Liver (tissue), 9 donors: Measurements from ENCODE around the gene SLC11A2. TPM values are rescaled to one million over a fixed set of nuclear protein-coding genes. Genes with fewer than 3 reads are reported as not detected.

Experiments used
- DNase-seq: peaks from one replicate; pipeline ENCODE4 v3.0.0-alpha.2; 2017; ENCODE audit warnings: low spot score
- H3K27ac ChIP-seq, 2 donors: one replicate each; pipeline ENCODE4 v1.7.0; 2013; ENCODE audit warnings: inconsistent platforms in 2 of 2, low read length in 2 of 2, control low read depth in 1 of 2, low read depth in 1 of 2, mild to moderate bottlenecking in 1 of 2
- H3K27me3 ChIP-seq, 4 donors: one replicate each; pipeline versions ENCODE4 v1.6.1 to v1.7.0; 2013; ENCODE audit warnings: low read length in 3 of 4, inconsistent platforms in 1 of 4, mild to moderate bottlenecking in 1 of 4, moderate library complexity in 1 of 4; ENCODE audit not compliant: control insufficient read depth in 4 of 4, insufficient read depth in 4 of 4
- H3K36me3 ChIP-seq, 4 donors: one replicate each; pipeline versions ENCODE4 v1.6.1 to v1.7.0; 2013; ENCODE audit warnings: low read length in 3 of 4, mild to moderate bottlenecking in 3 of 4, low read depth in 1 of 4, moderate library complexity in 1 of 4; ENCODE audit not compliant: control insufficient read depth in 4 of 4, insufficient read depth in 3 of 4
- H3K4me1 ChIP-seq, 4 donors: one replicate each; pipeline versions ENCODE4 v1.6.1 to v1.7.0; 2013; ENCODE audit warnings: low read length in 3 of 4, mild to moderate bottlenecking in 3 of 4, moderate library complexity in 1 of 4; ENCODE audit not compliant: control insufficient read depth in 4 of 4, insufficient read depth in 4 of 4
- H3K4me3 ChIP-seq, 3 donors: one replicate each; pipeline versions ENCODE4 v1.6.1 to v1.7.0; 2013; ENCODE audit warnings: low read length in 3 of 3, control low read depth in 1 of 3, low read depth in 1 of 3, mild to moderate bottlenecking in 1 of 3
- H3K9ac ChIP-seq, 2 donors: one replicate each; pipeline ENCODE4 v1.7.0; 2013; ENCODE audit warnings: low read length in 2 of 2, mild to moderate bottlenecking in 2 of 2, moderate library complexity in 2 of 2, control low read depth in 1 of 2, low read depth in 1 of 2
- H3K9me3 ChIP-seq, 4 donors: one replicate each; pipeline versions ENCODE4 v1.6.1 to v1.7.0; 2013; ENCODE audit warnings: low read length in 3 of 4; ENCODE audit not compliant: control insufficient read depth in 4 of 4
- CTCF ChIP-seq: fragments of 150-350 bp; IDR thresholded peaks from 2 replicates; pipeline ENCODE4 v1.5.1; 2017; ENCODE audit warnings: improper control_type of control experiment, low read depth, low read length; ENCODE audit not compliant: missing input control
- EGR1 ChIP-seq, 2 donors: IDR thresholded peaks; 2 replicates each; pipeline ENCODE4 v1.6.1; 2016 to 2018; ENCODE audit warnings: antibody characterized with exemption in 2 of 2, low read depth in 2 of 2
- FOXA1 ChIP-seq: IDR thresholded peaks from 2 replicates; pipeline ENCODE4 v1.6.1; 2016; ENCODE audit warnings: antibody characterized with exemption
- FOXA2 ChIP-seq: IDR thresholded peaks from 2 replicates; pipeline ENCODE4 v1.6.1; 2016; ENCODE audit warnings: antibody characterized with exemption
- GABPA ChIP-seq, 2 donors: IDR thresholded peaks in 1 of 2; conservative IDR thresholded peaks in 1 of 2; 2 replicates each; pipeline ENCODE4 v1.6.1; 2016; ENCODE audit warnings: antibody characterized with exemption in 2 of 2, mild to moderate bottlenecking in 1 of 2, moderate library complexity in 1 of 2
- HNF4A ChIP-seq, 2 donors: conservative IDR thresholded peaks; 2 replicates each; pipeline ENCODE4 v1.6.1; 2016; ENCODE audit warnings: antibody characterized with exemption in 2 of 2, mild to moderate bottlenecking in 2 of 2
- HNF4G ChIP-seq: IDR thresholded peaks from 2 replicates; pipeline ENCODE4 v1.6.1; 2016; ENCODE audit warnings: antibody characterized with exemption
- JUND ChIP-seq, 2 donors: IDR thresholded peaks; 2 replicates each; pipeline ENCODE4 v1.6.1; 2016; ENCODE audit warnings: antibody characterized with exemption in 2 of 2
- NR2F2 ChIP-seq: IDR thresholded peaks from 2 replicates; pipeline ENCODE4 v1.6.1; 2016; ENCODE audit warnings: antibody characterized with exemption
- RAD21 ChIP-seq, 2 donors: IDR thresholded peaks; 2 replicates each; pipeline ENCODE4 v1.6.1; 2016; ENCODE audit warnings: antibody characterized with exemption in 2 of 2, mild to moderate bottlenecking in 2 of 2
- RXRA ChIP-seq, 2 donors: IDR thresholded peaks; 2 replicates each; pipeline ENCODE4 v1.6.1; 2017 to 2018; ENCODE audit warnings: antibody characterized with exemption in 2 of 2, mild to moderate bottlenecking in 1 of 2
- SP1 ChIP-seq: IDR thresholded peaks from 2 replicates; pipeline ENCODE4 v1.6.1; 2018; ENCODE audit warnings: antibody characterized with exemption, mild to moderate bottlenecking
- TAF1 ChIP-seq: conservative IDR thresholded peaks from 2 replicates; pipeline ENCODE4 v1.6.1; 2016; ENCODE audit warnings: antibody characterized with exemption, mild to moderate bottlenecking
- YY1 ChIP-seq: IDR thresholded peaks from 2 replicates; pipeline ENCODE4 v1.6.1; 2016; ENCODE audit warnings: antibody characterized with exemption, mild to moderate bottlenecking
- WGBS: extraction: QIAGEN DNeasy Blood & Tissue Kit; methylation state at CpG from one replicate; pipeline ENCODE4 v1.1.7; 2013; 5-methylcytosine and 5-hydroxymethylcytosine counted together
- polyA plus RNA-seq, 2 donors: library from polyadenylated mRNA; stranded (reverse) in 1 of 2; unstranded in 1 of 2; fragments of 200-250 nt in 1 of 2; fragments of >200 nt in 1 of 2; fragmentation: Nextera tagmentation in 1 of 2; extraction: Ambion mirVana in 1 of 2; gene quantifications; one replicate each; pipeline versions ENCODE4 v1.2.1 to v1.2.3, GENCODE V29; 2013 to 2015
- total RNA-seq, 2 donors: library from RNA; depleted of rRNA; stranded (reverse); fragments of >200 nt; gene quantifications; one replicate each; pipeline ENCODE4 v1.2.3, GENCODE V29; 2014
- TF ChIP-seq, protein P1 (sequence below): IDR thresholded peaks from 2 replicates; pipeline ENCODE4 v1.6.1; 2016; ENCODE audit warnings: antibody characterized with exemption, mild to moderate bottlenecking
- TF ChIP-seq, protein P2 (sequence below): IDR thresholded peaks from 2 replicates; pipeline ENCODE4 v1.6.1; 2016; ENCODE audit warnings: antibody characterized with exemption
- TF ChIP-seq, protein P3 (sequence below): IDR thresholded peaks from 2 replicates; pipeline ENCODE4 v1.6.1; 2016; ENCODE audit warnings: antibody characterized with exemption
- TF ChIP-seq, protein P4 (sequence below): IDR thresholded peaks from 2 replicates; pipeline ENCODE4 v1.6.1; 2016; ENCODE audit warnings: antibody characterized with exemption
- donor health status: healthy.
- donor health status: healthy.
- donor health status: healthy.
- donor health status: healthy.
- donor health status: healthy.

SLC11A2 gene
- total RNA-seq (100 to 1,000 TPM in 1 of 2 donors, 10 to 100 TPM in 1; 80.1 to 108 TPM), polyA plus RNA-seq (10 to 100 TPM; 15.2 to 24.2 TPM)

DNA sequence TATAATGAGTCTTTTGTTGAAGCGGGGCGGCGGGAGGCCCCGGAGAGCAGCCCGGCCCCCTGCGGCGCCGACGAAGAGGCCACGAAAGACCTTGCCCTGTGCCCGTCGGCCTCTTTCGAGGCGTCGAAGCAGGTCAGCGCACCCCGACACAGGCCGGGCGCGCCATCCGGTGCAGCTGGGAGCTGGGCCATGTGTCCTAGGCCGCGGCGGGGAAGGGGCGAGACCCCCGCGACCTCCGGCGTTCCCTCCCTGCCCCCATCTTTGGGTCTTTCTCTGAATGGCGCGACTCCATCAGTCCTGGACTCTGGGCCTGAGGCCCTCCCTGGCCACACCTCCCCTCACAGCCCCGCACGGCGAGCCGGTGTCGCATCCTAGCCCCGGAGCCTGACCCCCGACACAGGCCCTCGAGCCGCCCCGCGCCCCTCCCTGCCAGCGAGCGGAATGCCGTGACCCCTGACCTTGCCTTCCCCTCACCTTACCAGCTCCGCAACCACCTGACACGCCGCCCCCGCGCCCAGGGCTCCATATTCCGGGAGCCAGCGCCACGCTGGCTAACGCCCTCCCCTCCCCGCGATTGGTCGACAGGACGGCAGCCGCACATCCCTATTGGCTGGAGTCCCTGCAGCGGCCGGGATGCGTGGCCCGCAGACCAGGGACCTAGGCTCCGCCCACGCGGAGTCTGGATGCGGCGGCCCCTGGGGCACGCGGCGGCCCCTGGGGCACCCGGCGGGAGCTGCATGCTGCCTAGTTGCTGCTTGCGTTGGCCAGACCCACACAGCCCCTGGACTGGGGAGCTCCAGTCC lies at the start of gene SLC11A2:
Gene SLC11A2 (minus strand): TSS at position 549 of the 803 bp plus-strand sequence. CDS start 15,656 bp downstream, outside the sequence.
- TF ChIP-seq YY1 = peak; percentile 90
- TF ChIP-seq, protein P1, sequence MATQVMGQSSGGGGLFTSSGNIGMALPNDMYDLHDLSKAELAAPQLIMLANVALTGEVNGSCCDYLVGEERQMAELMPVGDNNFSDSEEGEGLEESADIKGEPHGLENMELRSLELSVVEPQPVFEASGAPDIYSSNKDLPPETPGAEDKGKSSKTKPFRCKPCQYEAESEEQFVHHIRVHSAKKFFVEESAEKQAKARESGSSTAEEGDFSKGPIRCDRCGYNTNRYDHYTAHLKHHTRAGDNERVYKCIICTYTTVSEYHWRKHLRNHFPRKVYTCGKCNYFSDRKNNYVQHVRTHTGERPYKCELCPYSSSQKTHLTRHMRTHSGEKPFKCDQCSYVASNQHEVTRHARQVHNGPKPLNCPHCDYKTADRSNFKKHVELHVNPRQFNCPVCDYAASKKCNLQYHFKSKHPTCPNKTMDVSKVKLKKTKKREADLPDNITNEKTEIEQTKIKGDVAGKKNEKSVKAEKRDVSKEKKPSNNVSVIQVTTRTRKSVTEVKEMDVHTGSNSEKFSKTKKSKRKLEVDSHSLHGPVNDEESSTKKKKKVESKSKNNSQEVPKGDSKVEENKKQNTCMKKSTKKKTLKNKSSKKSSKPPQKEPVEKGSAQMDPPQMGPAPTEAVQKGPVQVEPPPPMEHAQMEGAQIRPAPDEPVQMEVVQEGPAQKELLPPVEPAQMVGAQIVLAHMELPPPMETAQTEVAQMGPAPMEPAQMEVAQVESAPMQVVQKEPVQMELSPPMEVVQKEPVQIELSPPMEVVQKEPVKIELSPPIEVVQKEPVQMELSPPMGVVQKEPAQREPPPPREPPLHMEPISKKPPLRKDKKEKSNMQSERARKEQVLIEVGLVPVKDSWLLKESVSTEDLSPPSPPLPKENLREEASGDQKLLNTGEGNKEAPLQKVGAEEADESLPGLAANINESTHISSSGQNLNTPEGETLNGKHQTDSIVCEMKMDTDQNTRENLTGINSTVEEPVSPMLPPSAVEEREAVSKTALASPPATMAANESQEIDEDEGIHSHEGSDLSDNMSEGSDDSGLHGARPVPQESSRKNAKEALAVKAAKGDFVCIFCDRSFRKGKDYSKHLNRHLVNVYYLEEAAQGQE = no peak
- peak in 1 of 2 donors; percentile 34 for TF ChIP-seq RAD21 (IDR thresholded peaks at IDR 0.05)
- peak; percentile 31 for TF ChIP-seq NR2F2
- peak; percentile 68 to 70 for TF ChIP-seq RXRA (IDR thresholded peaks at IDR 0.05)
- TF ChIP-seq SP1 = peak; percentile 92
- TF ChIP-seq, protein P2, sequence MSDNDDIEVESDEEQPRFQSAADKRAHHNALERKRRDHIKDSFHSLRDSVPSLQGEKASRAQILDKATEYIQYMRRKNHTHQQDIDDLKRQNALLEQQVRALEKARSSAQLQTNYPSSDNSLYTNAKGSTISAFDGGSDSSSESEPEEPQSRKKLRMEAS = no peak
- peak; percentile 99 for TF ChIP-seq EGR1 (IDR thresholded peaks at IDR 0.05; ENCODE audit: low read depth in 2 of 2)
- TF ChIP-seq, protein P3, sequence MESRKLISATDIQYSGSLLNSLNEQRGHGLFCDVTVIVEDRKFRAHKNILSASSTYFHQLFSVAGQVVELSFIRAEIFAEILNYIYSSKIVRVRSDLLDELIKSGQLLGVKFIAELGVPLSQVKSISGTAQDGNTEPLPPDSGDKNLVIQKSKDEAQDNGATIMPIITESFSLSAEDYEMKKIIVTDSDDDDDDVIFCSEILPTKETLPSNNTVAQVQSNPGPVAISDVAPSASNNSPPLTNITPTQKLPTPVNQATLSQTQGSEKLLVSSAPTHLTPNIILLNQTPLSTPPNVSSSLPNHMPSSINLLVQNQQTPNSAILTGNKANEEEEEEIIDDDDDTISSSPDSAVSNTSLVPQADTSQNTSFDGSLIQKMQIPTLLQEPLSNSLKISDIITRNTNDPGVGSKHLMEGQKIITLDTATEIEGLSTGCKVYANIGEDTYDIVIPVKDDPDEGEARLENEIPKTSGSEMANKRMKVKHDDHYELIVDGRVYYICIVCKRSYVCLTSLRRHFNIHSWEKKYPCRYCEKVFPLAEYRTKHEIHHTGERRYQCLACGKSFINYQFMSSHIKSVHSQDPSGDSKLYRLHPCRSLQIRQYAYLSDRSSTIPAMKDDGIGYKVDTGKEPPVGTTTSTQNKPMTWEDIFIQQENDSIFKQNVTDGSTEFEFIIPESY = no peak
- TF ChIP-seq HNF4A (conservative IDR thresholded peaks at IDR 0.05) = peak; percentile 29 to 63
- peak; percentile 90 for TF ChIP-seq TAF1
- TF ChIP-seq, protein P4, sequence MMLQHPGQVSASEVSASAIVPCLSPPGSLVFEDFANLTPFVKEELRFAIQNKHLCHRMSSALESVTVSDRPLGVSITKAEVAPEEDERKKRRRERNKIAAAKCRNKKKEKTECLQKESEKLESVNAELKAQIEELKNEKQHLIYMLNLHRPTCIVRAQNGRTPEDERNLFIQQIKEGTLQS = no peak
- TF ChIP-seq FOXA1 = no peak
- TF ChIP-seq CTCF = no peak
- TF ChIP-seq FOXA2 = no peak
- no peak for TF ChIP-seq JUND (IDR thresholded peaks at IDR 0.05)
- TF ChIP-seq GABPA (IDR thresholded peaks at IDR 0.05 in 1 of 2, conservative IDR thresholded peaks at IDR 0.05 in 1 of 2) = peak in 1 of 2 donors; percentile 16
- no peak for TF ChIP-seq HNF4G
- Histone ChIP-seq H3K9ac (peak within 1 kb of the TSS; percentile 94 to 98), H3K27ac (peak within 1 kb of the TSS; percentile 98), H3K4me3 (peak within 1 kb of the TSS; percentile 73 to 88 (median 76)), H3K9me3 (no peaks in the 10 kb centered on the region), H3K36me3 (no peaks in the 10 kb centered on the region), H3K27me3 (no peaks in the 10 kb centered on the region), H3K4me1 (peaks cover 0 to 33% (median 17%) of the 10 kb centered on the region in 4 donors)
- WGBS = under 1% methylated on average over 74 of the region's 74 CpGs
- peak; percentile 95 for DNase-seq
